CD4-positive, alpha-beta T cell treated with Interleukin-15 for 1 hour (primary cell): ENCODE measurements around the gene CLSTN1.
"Not testable (repeated sequence)": the region's sequence is repeated elsewhere in the genome, so short reads cannot be mapped to it uniquely, and the experiment has no call there.

ENCODE experiments used
- DNase-seq: peaks from one replicate; pipeline ENCODE4 v3.0.0-alpha.2; 2020

CLSTN1 gene

DNA sequence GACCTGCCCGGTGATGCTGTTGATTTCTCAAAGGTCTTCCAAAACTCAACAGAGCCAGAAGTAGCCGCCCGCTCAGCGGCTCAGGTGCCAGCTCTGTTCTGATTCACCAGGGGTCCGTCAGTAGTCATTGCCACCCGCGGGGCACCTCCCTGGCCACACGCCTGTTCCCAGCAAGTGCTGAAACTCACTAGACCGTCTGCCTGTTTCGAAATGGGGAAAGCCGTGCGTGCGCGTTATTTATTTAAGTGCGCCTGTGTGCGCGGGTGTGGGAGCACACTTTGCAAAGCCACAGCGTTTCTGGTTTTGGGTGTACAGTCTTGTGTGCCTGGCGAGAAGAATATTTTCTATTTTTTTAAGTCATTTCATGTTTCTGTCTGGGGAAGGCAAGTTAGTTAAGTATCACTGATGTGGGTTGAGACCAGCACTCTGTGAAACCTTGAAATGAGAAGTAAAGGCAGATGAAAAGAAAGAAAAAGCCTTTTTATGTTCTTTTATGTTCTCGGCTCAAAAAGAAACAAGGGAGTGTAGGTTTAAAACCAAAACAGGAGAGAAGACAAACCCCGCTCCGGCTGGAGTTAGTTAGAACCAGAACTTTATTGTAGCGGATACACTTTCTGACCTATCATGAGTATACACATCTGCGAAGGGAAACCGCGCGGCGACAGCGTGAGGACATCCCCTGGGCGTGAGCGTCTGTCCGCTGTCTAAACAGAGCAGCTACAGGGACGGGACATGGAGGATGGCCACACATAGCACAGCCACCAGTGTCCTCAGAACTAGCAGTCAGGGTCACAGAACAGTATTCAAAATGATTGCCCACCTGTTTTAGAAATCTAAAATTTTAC, 95.1 kb downstream of the CLSTN1 start:
- peak; percentile 62 for DNase-seq

DNA sequence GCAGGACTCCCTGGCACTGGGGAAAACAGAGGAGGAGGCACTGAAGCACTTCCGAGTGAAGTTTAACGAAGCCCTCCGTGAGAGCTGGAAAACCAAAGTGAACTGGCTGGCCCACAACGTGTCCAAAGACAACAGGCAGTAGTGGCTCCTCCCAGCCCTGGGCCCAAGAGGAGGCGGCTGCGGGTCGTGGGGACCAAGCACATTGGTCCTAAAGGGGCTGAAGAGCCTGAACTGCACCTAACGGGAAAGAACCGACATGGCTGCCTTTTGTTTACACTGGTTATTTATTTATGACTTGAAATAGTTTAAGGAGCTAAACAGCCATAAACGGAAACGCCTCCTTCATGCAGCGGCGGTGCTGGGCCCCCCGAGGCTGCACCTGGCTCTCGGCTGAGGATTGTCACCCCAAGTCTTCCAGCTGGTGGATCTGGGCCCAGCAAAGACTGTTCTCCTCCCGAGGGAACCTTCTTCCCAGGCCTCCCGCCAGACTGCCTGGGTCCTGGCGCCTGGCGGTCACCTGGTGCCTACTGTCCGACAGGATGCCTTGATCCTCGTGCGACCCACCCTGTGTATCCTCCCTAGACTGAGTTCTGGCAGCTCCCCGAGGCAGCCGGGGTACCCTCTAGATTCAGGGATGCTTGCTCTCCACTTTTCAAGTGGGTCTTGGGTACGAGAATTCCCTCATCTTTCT, 96.7 kb downstream of the CLSTN1 start:
- no peak for DNase-seq

DNA sequence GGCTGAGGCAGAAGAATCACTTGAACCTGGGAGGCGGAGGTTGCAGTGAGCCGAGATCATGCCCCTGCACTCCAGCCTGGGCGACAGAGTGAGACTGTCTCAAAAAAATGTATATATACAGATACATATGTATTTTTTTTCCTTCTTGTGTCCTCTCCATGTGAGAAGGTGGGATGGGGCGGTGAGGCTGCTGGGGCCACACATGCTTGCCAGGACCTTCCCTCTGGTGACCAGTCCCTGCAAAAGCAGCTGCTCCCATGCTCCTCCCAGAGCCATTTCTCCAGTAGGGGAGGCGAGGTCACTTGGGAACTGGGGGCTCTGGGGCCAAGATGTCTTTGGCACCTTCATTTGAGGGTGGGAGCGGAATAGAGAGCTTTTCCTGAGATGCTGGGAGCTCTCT, 97.4 kb downstream of the CLSTN1 start:
- DNase-seq, result no peak

DNA sequence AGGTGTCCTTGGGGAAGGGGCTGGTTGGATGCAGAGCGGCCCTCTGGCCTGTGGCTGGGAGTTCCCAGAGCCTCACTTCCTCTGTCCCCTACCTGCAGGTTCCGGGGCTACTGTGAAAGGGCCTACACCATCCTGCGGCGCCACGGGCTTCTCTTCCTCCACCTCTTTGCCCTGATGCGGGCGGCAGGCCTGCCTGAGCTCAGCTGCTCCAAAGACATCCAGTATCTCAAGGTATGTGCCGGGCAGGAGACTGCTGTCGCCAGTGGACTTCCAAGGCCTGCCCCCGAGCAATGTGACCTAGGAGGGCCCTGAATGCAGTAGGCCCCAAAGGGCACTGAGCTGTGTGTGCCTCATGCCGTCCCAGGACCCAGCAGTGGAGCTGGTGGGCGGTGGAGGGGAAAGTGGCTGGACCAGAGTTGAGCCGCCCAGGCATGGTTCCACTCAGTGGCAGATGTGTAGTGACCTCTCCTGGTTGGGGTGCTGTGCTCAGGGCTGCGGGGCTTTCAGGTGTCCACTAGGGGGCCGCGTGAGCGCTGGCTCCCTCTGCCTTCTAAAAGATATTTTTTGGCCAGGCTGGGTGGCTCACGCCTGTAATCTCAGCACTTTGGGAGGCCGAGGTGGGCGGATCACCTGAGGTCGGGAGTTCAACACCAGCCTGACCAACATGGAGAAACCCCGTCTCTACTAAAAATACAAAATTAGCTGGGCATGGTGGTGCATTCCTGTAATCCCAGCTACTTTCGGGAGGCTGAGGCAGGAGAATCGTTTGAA, 98.9 kb downstream of the CLSTN1 start:
- peak; percentile 73 for DNase-seq

DNA sequence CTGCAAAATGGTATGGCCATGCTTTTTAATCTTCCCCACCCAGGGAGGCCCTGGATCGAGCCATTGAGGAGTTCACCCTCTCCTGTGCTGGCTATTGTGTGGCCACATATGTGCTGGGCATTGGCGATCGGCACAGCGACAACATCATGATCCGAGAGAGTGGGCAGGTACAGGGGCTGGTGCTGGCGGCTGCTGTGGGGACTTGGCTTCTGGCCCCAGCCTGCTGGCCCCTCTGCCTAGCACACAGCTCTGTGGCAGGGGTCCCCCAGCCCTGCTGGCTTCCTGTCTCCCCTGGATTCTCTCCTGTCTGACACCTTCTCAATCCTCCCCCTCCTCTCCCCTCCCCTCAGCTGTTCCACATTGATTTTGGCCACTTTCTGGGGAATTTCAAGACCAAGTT, 99.8 kb downstream of the CLSTN1 start:
- DNase-seq, result no peak

DNA sequence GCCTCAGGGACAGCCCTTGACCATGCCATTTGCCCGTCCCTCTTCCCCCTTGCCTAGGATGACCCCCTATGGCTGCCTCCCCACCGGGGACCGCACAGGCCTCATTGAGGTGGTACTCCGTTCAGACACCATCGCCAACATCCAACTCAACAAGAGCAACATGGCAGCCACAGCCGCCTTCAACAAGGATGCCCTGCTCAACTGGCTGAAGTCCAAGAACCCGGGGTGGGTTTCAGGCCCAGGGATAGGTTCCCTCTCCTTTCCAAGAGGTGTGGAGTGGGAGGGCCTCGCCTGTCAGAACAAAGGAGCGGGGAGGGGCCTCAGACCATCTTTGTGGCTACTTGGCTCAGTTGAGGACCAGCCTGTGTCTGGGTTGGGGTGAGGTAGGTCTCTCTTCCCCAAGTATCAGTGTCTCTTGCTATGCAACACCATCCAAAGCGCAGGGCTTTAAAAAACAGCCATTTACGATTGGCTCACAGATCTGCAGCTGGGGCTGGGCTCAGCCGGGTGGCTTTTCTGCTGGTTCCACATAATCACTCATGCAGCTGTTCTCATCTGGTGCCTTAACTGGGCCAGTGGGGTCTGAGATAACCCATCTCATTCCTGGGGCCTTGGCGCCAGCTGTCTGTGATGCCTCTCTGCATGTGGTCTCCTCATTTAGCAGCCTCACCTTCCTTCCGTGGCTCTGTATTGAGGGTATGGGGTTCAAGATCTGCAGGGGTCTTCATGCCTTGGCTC, 100.5 kb downstream of the CLSTN1 start:
- no peak for DNase-seq

DNA sequence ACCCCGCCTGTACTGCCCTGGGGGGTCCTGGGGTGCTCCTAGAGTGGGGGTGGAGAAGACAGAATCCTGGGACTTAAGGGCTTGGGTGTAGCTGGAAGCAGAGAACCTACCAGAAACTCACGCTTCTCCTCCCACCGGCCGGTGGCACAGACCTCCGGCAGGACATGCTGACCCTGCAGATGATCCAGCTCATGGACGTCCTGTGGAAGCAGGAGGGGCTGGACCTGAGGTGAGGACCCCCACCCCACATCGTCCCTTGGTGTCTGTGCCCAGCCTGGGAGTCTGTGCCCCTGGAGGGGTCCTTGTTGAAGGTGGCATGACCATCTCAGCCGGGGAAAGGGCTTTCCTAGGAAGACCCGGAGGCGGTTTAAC, 101.4 kb downstream of the CLSTN1 start:
- DNase-seq, result no peak

DNA sequence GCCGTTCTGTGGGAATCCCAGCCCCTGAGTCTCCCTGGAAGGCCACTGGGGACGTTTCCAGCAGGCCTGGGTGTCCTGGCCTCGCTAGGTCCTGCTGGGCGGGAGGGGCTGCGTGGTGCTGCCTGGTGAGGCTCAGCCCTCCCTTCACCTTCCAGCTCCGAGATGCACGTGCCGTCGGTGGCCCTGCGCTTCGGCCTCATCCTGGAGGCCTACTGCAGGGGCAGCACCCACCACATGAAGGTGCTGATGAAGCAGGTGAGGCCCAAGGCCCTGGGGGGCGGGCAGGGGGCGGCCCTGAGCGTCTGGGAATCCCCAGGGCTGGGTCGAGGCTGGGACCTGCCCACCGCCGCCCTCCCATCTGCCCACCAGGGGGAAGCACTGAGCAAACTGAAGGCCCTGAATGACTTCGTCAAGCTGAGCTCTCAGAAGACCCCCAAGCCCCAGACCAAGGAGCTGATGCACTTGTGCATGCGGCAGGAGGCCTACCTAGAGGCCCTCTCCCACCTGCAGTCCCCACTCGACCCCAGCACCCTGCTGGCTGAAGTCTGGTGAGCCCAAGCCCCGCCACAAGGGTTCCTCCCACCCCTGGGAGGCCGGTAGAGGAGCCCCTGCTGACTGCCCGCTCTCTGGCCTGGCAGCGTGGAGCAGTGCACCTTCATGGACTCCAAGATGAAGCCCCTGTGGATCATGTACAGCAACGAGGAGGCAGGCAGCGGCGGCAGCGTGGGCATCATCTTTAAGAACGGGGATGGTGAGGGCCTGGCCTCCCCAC, 102.0 kb downstream of the CLSTN1 start:
- DNase-seq, result peak; percentile 81

DNA sequence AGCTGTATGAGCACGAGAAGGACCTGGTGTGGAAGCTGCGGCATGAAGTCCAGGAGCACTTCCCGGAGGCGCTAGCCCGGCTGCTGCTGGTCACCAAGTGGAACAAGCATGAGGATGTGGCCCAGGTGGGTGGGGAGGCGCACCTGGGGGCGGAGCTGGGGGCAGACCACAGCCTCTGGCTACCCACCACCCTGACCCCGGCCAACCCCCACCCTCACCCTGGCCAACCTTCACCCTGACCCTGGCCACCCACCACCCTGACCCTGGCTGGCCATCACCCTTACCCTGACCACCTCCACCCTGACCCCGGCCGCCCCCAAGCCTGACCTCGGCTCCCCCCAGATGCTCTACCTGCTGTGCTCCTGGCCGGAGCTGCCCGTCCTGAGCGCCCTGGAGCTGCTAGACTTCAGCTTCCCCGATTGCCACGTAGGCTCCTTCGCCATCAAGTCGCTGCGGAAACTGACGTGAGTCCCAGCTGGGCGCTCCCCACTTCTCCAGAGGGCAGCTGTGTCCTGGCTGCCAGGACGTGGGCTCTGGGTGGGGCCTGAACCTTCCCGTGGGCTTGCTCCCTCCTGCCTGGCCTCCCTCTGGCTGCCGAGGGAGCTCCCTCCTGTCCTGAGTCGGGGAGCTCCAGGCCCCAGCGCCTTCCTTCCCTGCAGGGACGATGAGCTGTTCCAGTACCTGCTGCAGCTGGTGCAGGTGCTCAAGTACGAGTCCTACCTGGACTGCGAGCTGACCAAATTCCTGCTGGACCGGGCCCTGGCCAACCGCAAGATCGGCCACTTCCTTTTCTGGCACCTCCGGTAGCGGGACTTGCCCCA, 102.8 kb downstream of the CLSTN1 start:
- no peak for DNase-seq

DNA sequence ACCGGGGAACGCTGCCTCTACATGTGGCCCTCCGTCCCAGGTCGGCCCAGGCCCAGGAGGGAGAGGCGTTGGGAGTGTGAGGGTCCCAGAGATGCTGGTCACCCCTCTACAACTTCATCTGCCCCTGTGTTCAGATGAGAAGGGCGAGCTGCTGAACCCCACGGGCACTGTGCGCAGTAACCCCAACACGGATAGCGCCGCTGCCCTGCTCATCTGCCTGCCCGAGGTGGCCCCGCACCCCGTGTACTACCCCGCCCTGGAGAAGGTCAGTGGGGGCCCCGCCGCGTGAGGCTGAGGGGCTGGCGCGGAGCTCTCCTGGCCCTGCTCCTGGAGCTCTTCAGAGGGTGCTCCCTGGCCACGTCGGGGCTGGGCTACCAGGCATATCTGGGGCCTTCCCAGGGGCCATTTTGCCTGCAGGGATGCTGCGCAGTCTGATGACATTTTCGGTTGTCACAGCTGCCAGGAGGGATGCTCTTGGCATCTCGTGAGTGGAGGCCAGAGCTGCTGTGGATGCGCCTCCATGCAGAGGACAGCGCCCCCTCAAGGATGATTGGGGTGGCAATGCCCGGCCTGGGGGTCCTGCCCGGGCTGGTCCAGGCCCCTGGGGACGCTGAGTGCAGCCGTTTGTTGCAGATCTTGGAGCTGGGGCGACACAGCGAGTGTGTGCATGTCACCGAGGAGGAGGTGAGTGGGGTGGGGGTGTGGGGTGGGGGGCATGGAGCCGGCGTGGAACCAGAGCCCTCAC, 103.6 kb downstream of the CLSTN1 start:
- DNase-seq, result no peak

DNA sequence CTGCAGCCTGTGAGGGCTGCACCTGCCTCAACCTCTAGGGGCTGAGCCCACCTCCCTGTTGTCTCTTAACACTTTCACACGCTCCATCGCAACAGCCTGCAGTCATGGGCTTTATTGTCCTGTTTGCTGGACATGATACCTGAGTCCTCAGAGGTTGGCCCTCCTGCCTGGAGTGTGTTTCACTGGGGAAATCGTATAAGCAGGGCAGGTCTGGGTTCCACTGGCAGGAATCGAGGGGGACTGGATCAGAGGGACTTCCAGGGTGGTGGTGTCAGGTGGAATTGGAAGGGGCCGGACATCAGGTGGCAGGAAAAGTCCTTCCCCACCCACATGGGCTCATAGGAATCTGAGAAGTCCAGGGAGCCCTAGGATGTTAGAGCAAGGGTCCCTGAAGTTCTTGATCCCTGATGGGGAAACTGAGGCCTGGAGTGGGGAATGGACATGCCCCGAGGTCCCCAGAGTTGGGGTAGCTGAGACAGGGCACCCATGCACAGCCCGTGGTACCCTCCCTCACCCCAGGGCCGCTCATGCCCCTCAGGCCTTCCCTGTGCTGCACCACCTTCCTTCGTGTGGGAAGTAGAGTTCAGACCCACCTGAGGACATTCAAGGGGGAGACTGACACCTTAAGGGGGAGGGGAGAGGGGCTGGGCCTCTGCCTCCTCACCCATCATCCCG, 105.6 kb downstream of the CLSTN1 start:
- DNase-seq, result no peak

DNA sequence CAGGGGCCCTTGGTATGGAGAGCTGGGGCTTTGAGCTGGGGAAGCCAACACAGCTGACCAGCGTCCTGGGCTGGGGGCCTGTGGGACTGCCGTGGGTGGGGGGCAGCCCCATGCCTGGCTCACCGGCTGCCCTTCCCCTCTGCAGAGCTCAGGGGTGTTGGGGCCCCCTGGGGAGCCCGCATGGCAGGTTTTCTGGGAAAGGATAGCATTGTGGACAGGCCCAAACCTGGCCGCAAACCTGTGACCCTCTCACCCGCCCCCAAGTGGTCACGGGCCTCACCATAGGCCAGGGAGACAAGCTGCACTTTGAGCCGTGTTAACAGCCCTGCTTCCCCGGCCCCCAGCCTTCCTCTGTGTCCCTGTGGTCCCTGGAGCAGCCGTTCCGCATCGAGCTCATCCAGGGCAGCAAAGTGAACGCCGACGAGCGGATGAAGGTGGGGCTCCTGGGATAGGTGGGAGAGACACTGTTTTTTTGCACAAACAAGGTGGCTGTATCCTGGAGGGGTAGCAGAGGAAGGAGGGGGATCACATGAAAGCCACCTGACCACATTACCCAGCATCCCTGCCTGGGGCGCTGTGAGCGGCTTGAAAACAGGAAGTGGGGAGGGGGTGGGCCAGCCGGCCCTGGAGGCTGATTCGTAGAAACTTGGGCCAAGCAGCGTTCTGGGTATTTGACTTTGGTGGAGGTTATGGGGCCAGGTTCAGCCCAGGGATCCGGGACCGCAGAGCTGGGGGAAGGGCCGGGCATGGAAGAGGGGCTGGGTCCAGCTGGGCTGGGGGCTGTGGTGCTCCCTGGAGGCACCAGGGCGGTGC, 106.4 kb downstream of the CLSTN1 start:
- peak; percentile 94 for DNase-seq

DNA sequence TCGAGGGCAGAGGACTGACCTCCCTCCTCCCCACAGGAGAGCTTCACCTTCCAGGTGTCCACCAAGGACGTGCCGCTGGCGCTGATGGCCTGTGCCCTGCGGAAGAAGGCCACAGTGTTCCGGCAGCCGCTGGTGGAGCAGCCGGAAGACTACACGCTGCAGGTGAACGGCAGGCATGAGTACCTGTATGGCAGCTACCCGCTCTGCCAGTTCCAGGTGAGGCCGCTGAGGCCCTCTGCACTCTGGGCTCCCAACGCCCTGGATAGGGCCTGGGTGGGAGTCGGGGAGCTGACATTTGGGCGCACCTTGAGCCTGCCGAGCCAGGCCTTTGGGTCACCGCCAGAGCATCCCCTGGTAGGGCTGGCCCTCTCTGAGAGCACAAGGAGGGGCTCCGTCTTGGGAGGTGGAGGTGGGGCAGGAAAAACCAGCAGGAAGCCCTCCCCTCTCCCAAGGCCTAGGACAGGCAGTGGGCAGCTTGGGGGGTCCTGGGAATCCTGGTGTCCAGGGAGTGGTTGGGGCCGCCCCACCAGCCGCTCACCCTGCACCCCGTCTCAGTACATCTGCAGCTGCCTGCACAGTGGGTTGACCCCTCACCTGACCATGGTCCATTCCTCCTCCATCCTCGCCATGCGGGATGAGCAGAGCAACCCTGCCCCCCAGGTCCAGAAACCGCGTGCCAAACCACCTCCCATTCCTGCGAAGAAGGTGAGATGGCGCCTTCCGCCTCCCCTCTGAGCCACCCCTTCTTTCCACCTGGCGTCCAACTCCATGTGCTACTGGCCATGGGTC, 107.2 kb downstream of the CLSTN1 start:
- no peak for DNase-seq

DNA sequence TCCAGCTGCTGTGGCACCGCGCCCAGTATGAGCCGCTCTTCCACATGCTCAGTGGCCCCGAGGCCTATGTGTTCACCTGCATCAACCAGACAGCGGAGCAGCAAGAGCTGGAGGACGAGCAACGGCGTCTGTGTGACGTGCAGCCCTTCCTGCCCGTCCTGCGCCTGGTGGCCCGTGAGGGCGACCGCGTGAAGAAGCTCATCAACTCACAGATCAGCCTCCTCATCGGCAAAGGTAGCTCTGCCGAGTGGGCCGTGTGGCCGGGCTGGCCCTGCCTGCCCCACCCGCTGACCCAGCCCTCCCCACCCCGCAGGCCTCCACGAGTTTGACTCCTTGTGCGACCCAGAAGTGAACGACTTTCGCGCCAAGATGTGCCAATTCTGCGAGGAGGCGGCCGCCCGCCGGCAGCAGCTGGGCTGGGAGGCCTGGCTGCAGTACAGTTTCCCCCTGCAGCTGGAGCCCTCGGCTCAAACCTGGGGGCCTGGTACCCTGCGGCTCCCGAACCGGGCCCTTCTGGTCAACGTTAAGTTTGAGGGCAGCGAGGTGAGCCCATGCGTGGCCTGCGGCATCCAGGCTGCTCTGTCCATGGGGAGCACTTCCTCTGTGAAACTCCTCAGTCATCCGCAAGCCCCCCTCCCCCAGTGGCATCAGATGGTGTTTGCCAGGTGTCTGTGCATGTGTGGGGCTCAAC, 108.1 kb downstream of the CLSTN1 start:
- peak; percentile 61 for DNase-seq

DNA sequence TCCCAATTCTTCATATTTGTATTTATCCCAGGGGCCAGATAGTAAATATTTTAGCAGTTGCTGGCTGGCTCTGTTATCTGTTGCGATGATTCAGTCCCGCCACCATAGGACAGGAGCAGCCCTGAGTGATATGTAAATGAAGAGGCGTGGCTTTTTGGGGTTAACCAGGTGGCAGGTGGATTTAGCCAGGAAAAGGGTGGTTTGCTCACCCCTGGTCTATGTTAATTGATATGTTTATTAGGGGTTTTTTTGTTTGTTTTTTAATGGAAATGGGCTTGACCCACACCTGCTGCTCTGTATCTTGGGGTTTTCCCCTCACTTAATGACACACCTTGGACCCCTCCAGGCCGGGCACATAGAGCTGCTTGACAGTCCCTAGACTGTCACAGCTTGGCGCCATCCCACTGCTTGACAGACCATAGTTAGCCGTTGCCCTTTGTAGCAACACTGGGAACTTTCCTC, 109.5 kb downstream of the CLSTN1 start:
- DNase-seq, result peak; percentile 44

DNA sequence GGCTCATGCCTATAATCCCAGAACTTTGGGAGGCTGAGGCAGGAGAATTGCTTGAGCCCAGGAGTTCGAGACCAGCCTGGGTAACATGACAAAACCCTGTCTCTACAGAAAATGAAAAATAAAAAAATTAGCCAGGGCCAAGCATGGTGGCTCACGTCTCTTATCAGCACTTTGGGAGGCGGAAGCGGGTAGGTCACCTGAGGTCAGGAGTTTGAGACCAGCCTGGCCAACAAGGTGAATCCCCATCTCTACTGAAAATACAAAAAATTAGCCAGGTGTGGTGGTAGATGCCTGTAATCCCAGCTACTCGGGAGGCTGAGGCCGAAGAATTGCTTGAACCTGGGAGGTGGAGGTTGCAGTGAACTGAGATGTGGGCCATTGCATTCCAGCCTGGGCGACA, 111.0 kb downstream of the CLSTN1 start:
- DNase-seq, result not testable (repeated sequence)

DNA sequence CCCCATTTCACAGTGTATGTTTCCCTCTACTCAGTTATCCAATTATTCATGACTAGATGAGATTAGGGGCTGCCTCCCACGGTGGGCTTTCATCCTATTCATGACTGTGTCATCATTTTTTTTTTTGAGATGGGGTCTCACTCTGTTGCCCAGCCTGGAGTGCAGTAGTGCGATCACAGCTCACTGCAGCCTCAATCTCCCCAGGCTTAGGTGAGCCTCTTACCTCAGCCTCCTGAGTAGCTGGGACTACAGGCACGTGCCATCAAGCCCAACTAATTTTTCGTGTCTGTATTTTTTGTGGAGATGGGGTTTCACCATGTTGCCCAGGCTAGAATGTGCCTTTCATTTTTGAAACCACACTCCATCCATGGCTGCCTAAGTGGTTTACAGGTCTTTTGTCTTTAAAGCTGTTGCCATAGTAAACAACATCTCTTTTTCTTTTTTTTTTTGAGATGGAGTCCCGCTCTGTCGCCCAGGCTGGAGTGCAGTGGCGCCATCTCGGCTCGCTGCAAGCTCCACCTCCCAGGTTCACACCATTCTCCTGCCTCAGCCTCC, 112.2 kb downstream of the CLSTN1 start:
- no peak for DNase-seq
